ENCODE measurements around the gene GRIK4.
"Not testable (repeated sequence)": the region's sequence is repeated elsewhere in the genome, so short reads cannot be mapped to it uniquely, and the experiment has no call there.

The GRIK4 gene

DNA sequence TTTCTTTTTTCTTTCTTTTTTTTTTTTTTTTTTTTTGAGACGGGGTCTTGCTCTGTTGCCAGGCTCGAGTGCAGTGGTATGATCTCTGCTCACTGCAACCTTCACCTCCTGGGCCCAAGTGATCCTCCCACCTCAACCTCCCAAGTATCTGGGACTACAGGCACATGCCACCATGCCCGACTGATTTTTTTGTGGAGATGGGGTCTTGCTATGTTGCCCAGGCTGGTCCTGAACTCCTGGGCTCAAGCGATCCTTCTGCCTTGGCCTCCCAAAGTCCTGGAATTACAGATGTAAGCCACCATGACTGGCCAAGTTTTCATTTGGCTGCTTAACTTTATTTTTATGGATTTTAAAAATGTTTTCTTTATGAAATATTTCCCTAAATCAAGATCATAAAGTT lies 520.1 kb downstream of the GRIK4 start:
- H3K9me3 ChIP-seq; in situ Hi-C loops (cut with MboI; ENCODE audit: low sequenced_read_pairs); H3K4me3 ChIP-seq; H3K36me3 ChIP-seq (replicated peaks); H3K4me1 ChIP-seq; H3K27me3 ChIP-seq (ENCODE audit: low read depth); DNase-seq (ENCODE audit: low spot score in 2 of 2): not testable (repeated sequence)

DNA sequence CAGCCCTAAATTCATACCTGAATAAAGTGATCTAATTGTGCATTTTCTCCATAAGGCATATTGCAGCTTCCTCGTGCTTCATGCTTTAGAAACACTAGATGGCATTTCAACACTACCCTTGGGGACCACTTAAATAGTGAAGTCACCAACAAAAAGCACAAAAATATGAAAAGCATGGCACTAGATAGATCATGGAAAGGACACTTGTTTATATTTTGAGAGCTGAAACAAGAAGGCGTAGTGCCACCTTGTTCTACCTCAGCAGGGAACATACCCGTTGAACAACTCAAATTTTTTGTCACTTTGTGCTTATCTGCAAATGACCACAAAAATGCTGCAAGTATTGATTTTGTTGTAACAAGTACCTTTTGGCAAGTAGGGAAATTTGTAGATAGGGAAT lies 521.0 kb downstream of the GRIK4 start:
- in situ Hi-C loops (cut with MboI; ENCODE audit: low sequenced_read_pairs) = no loop called here
- no peaks in the 10 kb centered on the region for H3K4me1 ChIP-seq
- no peaks in the 10 kb centered on the region for H3K9me3 ChIP-seq
- no peak for DNase-seq (ENCODE audit: low spot score in 2 of 2)
- H3K27me3 ChIP-seq (ENCODE audit: low read depth) = no peaks in the 10 kb centered on the region
- no peaks in the 10 kb centered on the region for H3K36me3 ChIP-seq (replicated peaks)
- H3K4me3 ChIP-seq = no peak overlapping the region

DNA sequence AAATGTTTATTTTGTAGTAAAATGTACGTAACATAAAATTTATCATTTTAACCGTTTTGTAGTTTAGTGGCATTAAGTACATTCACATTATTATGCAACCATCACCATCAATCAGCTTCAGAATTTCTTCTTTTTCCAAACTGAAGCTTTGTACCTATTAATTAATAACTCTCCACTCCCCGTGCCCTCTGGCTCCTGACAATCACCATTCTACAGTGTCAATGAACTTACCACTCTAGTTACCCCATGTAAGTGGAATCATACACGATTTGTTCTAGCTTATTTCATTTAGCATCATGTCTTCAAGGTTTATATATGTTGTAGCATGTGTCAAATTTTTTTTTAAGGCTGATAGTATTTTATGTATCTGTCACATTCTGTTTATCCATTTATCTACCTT lies 522.1 kb downstream of the GRIK4 start:
- in situ Hi-C loops (cut with MboI; ENCODE audit: low sequenced_read_pairs) = no loop called here
- Histone ChIP-seq H3K36me3 (replicated peaks) (no peaks in the 10 kb centered on the region), H3K4me3 (no peak overlapping the region), H3K27me3 (ENCODE audit: low read depth) (no peaks in the 10 kb centered on the region), H3K9me3 (no peaks in the 10 kb centered on the region), H3K4me1 (no peaks in the 10 kb centered on the region)
- no peak for DNase-seq (ENCODE audit: low spot score in 2 of 2)

DNA sequence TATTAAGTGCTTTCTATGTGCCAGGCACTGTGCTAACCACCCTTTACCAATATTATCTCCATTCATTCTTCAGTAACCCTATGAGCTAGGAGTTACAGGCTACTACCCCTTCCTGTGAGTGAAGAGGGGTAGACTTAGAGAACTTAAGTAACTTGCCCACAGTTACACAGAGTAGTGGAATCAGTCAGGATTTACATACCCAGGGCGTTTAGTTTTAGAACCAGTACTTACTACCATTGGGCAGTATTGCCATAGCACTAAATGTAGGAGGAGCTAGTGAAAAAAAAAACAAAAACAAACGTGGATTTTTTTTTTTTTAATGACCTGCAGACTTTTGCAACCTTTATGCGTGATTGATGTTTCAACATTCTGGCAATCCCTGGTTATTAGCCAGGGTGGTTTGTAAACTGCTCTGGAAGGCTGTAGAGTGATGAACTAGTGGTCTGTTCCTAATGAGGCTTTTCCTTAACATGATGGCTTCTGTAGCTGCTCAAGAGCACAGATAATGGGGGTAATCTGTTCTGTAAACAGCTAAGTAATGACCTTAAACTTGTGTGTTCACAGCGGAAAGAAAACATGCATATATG lies 523.7 kb downstream of the GRIK4 start:
- H3K4me3 ChIP-seq = no peak overlapping the region
- H3K36me3 ChIP-seq (replicated peaks) = no peaks in the 10 kb centered on the region
- DNase-seq (ENCODE audit: low spot score in 2 of 2) = no peak
- H3K9me3 ChIP-seq = no peaks in the 10 kb centered on the region
- in situ Hi-C loops (cut with MboI; ENCODE audit: low sequenced_read_pairs) = no loop called here
- H3K4me1 ChIP-seq = no peaks in the 10 kb centered on the region
- H3K27me3 ChIP-seq (ENCODE audit: low read depth) = no peaks in the 10 kb centered on the region

DNA sequence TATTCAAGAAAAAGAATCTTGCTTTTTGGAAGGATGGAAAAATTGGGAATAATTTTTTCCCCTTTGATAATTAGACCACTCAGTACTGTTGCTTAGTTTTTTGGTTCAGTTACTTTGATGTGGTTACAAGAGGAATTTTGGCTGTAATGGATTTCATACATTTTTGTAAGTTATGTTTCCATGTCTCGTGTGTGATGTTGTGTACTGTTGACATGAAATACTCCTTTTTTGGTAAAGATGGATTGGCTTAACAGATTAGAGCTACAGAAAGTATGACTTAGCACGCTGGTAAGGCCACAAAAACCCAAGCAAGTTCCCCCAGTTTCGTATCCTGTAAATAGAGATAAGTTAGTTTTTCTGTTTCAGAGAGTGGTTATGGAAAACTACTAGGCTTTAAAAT lies 524.2 kb downstream of the GRIK4 start:
- in situ Hi-C loops (cut with MboI; ENCODE audit: low sequenced_read_pairs) = no loop called here
- DNase-seq (ENCODE audit: low spot score in 2 of 2) = no peak
- Histone ChIP-seq H3K4me1 (no peaks in the 10 kb centered on the region), H3K27me3 (ENCODE audit: low read depth) (no peaks in the 10 kb centered on the region), H3K9me3 (no peaks in the 10 kb centered on the region), H3K4me3 (no peak overlapping the region), H3K36me3 (replicated peaks) (no peaks in the 10 kb centered on the region)

DNA sequence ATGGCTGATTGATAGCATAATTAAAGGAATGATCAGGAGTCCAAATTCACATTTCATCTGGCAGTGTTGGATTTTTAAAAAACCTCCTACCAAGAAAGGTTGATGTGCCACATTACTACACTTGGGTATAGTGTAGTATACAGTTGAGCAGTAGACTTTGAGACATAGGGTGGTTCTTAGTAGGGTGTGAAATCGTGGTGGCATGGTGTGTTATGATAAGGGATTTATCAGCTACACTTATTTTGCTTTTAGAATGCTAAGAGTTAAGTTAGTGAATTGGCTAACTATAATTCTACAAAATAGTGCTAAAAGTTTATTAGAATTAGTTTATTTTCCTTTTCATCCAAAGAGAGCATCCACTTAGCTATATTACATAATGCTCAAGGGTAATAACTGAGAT lies 525.5 kb downstream of the GRIK4 start:
- Histone ChIP-seq H3K9me3 (no peaks in the 10 kb centered on the region), H3K4me3 (no peak overlapping the region), H3K27me3 (ENCODE audit: low read depth) (no peaks in the 10 kb centered on the region), H3K36me3 (replicated peaks) (no peaks in the 10 kb centered on the region), H3K4me1 (no peaks in the 10 kb centered on the region)
- no peak for DNase-seq (ENCODE audit: low spot score in 2 of 2)
- in situ Hi-C loops (cut with MboI; ENCODE audit: low sequenced_read_pairs) = no loop called here
